ENCODE data around the gene MAML3.
"Not testable (repeated sequence)": the region's sequence is repeated elsewhere in the genome, so short reads cannot be mapped to it uniquely, and the experiment has no call there.

Gene MAML3

GRCh38 chr4:139957986-139958738, 195.8 kb downstream of the MAML3 start:
- TF ChIP-seq POLR2A (IDR thresholded peaks at IDR 0.05; ENCODE audit: low read depth, low read length): no peak
- FAIRE-seq (no peak), DNase-seq (ENCODE audit: insufficient read length, low spot score) (no peak)

DNA sequence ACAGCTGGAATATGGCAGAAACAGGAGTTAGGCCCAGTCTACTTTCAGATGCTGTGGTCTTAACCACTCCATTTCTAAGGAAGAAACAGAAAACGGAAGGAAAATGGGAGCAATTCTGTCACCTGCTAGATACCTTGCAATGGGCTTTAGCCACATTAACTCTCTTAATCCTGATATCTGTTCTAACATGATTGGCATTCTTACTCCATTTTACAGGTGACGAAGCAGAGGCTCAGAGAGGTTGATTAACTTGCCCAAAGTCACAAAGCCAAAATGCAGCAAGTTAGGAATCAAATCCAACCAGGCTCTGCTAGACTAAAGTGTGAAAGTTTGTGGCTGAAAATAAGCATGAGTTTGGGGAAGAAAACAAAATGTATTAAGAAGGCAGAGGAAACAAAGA, 196.9 kb downstream of the MAML3 start:
- FAIRE-seq (no peak), DNase-seq (ENCODE audit: insufficient read length, low spot score) (no peak)
- no peak for TF ChIP-seq POLR2A (IDR thresholded peaks at IDR 0.05; ENCODE audit: low read depth, low read length)

GRCh38 chr4:139956507-139957017, 197.4 kb downstream of the MAML3 start:
- FAIRE-seq (no peak), DNase-seq (ENCODE audit: insufficient read length, low spot score) (no peak)
- TF ChIP-seq POLR2A (IDR thresholded peaks at IDR 0.05; ENCODE audit: low read depth, low read length): no peak

- TF ChIP-seq POLR2A (IDR thresholded peaks at IDR 0.05; ENCODE audit: low read depth, low read length): no peak
- FAIRE-seq (no peak), DNase-seq (ENCODE audit: insufficient read length, low spot score) (no peak)
Measured at GRCh38 chr4:139955600-139955999, 198.4 kb downstream of the MAML3 start.

DNA sequence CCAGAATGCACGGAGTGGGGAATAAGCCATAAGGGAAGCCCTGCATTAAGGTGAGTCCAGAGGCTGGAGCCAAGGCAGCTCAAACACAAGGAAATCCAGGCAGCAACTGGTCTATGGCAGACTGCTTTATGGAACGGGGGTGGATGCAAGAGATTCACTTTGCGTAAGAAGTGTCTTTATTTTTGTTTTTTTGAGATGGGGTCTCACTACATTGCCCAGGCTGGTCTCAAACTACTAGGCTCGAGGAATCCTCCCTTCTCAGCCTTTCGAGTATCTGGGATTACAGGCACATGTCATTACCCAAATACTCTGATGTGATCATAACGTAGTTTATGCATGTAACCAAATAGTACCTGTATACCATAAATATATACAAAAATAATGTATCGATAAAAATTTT, 199.5 kb downstream of the MAML3 start:
- no peak for FAIRE-seq

GRCh38 chr4:139951021-139951420, 203.0 kb downstream of the MAML3 start:
- no peak for DNase-seq (ENCODE audit: insufficient read length, low spot score)
- TF ChIP-seq POLR2A (IDR thresholded peaks at IDR 0.05; ENCODE audit: low read depth, low read length): no peak
- no peak for FAIRE-seq

More for the DNA sequence above, 199.5 kb downstream of the MAML3 start:
- DNase-seq (ENCODE audit: insufficient read length, low spot score): no peak
- no peak for TF ChIP-seq POLR2A (IDR thresholded peaks at IDR 0.05; ENCODE audit: low read depth, low read length)

- DNase-seq (ENCODE audit: insufficient read length, low spot score): no peak
- no peak for TF ChIP-seq POLR2A (IDR thresholded peaks at IDR 0.05; ENCODE audit: low read depth, low read length)
Measured at GRCh38 chr4:139950568-139950967, 203.4 kb downstream of the MAML3 start.

GRCh38 chr4:139944916-139945315, 209.1 kb downstream of the MAML3 start:
- FAIRE-seq: not testable (repeated sequence)

More at GRCh38 chr4:139950568-139950967, 203.4 kb downstream of the MAML3 start:
- no peak for FAIRE-seq

DNA sequence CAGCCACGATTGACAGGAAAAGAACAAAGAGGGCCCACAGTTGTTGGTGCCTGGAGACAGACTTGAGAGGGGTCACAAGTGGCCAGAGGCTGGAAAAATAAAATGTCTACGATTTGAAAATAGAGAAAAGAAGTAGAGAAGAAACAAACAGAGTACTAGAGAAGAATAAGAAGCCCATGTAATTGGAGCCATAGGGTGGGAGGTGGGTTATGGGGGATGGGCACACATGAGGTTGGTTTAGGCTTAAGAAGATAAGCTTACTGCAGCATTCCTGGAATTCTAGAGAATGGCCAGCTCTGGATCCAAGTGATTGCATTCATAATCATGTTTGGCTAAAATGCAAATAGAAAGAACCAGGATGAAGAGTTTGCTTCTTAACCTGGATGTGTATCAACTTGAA, 210.7 kb downstream of the MAML3 start:
- no peak for TF ChIP-seq POLR2A (IDR thresholded peaks at IDR 0.05; ENCODE audit: low read depth, low read length)
- FAIRE-seq (no peak), DNase-seq (ENCODE audit: insufficient read length, low spot score) (no peak)

More at GRCh38 chr4:139944916-139945315, 209.1 kb downstream of the MAML3 start:
- DNase-seq (ENCODE audit: insufficient read length, low spot score): not testable (repeated sequence)

GRCh38 chr4:139942241-139942640, 211.7 kb downstream of the MAML3 start:
- no peak for DNase-seq (ENCODE audit: insufficient read length, low spot score)
- no peak for TF ChIP-seq POLR2A (IDR thresholded peaks at IDR 0.05; ENCODE audit: low read depth, low read length)

DNA sequence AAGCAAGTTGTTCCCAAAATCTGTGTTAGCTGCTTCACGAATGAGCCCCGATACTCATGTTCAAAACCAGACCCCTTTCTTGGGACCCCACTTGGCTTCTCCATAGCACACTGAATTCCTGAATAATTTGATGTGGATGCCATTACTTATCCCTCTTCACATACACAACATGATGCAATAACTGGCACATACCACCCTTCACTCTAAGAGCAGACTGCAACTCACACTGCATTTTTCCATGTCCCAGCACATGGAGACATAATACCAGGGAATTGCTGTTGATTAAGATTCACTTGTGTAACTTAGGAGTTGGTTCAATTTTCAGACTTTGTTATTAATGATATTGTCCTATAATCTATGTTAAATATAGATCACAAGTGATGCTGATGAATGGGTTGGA, 213.4 kb downstream of the MAML3 start:
- TF ChIP-seq POLR2A (IDR thresholded peaks at IDR 0.05; ENCODE audit: low read depth, low read length): no peak
- DNase-seq (ENCODE audit: insufficient read length, low spot score) (no peak), FAIRE-seq (no peak)

More at GRCh38 chr4:139942241-139942640, 211.7 kb downstream of the MAML3 start:
- no peak for FAIRE-seq

- no peak for DNase-seq (ENCODE audit: insufficient read length, low spot score)
- TF ChIP-seq POLR2A (IDR thresholded peaks at IDR 0.05; ENCODE audit: low read depth, low read length): no peak
- FAIRE-seq: no peak
Measured at GRCh38 chr4:139938414-139938813, 215.6 kb downstream of the MAML3 start.

GRCh38 chr4:139935911-139936310, 218.1 kb downstream of the MAML3 start:
- FAIRE-seq: no peak
- no peak for TF ChIP-seq POLR2A (IDR thresholded peaks at IDR 0.05; ENCODE audit: low read depth, low read length)
- no peak for DNase-seq (ENCODE audit: insufficient read length, low spot score)

DNA sequence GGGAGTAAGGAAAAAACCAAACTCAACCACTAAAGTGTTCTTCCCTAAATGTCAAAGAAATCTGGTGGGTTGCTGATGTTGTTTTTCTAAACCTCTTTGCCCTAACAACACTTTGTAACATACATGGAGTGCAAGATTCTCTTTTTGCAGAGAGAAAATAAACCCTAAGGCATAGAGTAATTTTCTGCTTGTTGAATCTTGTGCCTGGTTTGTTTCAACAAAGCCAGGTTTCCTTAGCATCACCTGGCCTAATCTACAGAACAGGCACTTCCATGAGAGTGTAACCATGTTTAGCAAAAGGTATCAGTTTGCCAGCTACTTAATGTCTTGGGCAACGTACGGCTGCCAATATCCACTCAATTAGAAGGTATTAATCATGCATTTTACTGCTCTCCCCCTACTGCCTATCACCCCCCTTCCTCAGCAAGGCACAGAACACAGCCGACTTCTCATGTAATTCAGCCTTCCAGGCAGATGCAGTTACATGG, 219.2 kb downstream of the MAML3 start:
- FAIRE-seq (no peak), DNase-seq (ENCODE audit: insufficient read length, low spot score) (no peak)
- no peak for TF ChIP-seq POLR2A (IDR thresholded peaks at IDR 0.05; ENCODE audit: low read depth, low read length)
